GM23338 (cell line): ENCODE measurements around the gene IL17C. TPM values are rescaled to one million over a fixed set of nuclear protein-coding genes. Genes with fewer than 3 reads are reported as not detected.

Experiments used
- ATAC-seq: fragments of 200-7000 bp; cut with Tn5 transposase; 3 replicates; pipeline ENCODE4 v1.9.1; 2020
- DNase-seq: peaks from one replicate; pipeline ENCODE4 v3.0.0-alpha.2; 2015; ENCODE audit warnings: low spot score
- H2AFZ ChIP-seq: fragments of 200-600 bp; sonication (generic); 2 replicates; pipeline ENCODE4 v1.8.0; 2016; ENCODE audit warnings: antibody characterized with exemption, mild to moderate bottlenecking, moderate library complexity
- H3F3A ChIP-seq: fragments of 200-600 bp; sonication (generic); replicated peaks from 2 replicates; pipeline ENCODE4 v1.8.0; 2017; ENCODE audit warnings: antibody characterized with exemption, mixed run types, low read depth
- H3K27ac ChIP-seq: fragments of 200-600 bp; sonication (generic); 2 replicates; pipeline ENCODE4 v1.6.1; 2016; ENCODE audit warnings: low read depth
- H3K27me3 ChIP-seq: fragments of 200-600 bp; sonication (generic); 2 replicates; pipeline ENCODE4 v1.8.0; 2016; ENCODE audit warnings: mild to moderate bottlenecking, mixed run types, moderate library complexity; ENCODE audit not compliant: insufficient read depth
- H3K36me3 ChIP-seq: fragments of 200-600 bp; sonication (generic); 2 replicates; pipeline ENCODE4 v1.8.0; 2016; ENCODE audit warnings: mild to moderate bottlenecking; ENCODE audit not compliant: insufficient read depth
- H3K4me1 ChIP-seq: fragments of 200-600 bp; sonication (generic); 2 replicates; pipeline ENCODE4 v1.8.0; 2016; ENCODE audit warnings: mild to moderate bottlenecking, moderate library complexity; ENCODE audit not compliant: insufficient read depth
- H3K4me2 ChIP-seq: fragments of 200-600 bp; sonication (generic); 2 replicates; pipeline ENCODE4 v1.7.1; 2017; ENCODE audit warnings: mixed run types
- H3K4me3 ChIP-seq: fragments of 200-600 bp; sonication (generic); 2 replicates; pipeline ENCODE4 v1.6.1; 2016; ENCODE audit warnings: mixed run types
- H3K79me2 ChIP-seq: fragments of 200-600 bp; sonication (generic); replicated peaks from 2 replicates; pipeline ENCODE4 v1.8.0; 2017; ENCODE audit warnings: mild to moderate bottlenecking; ENCODE audit not compliant: insufficient read depth
- H3K9me2 ChIP-seq: fragments of 200-600 bp; sonication (generic); 2 replicates; pipeline ENCODE4 v1.8.0; 2017; ENCODE audit not compliant: insufficient read depth
- H4K20me1 ChIP-seq: fragments of 200-600 bp; sonication (generic); replicated peaks from 2 replicates; pipeline ENCODE4 v1.8.0; 2017; ENCODE audit warnings: mild to moderate bottlenecking; ENCODE audit not compliant: insufficient read depth
- H3K27ac Mint-ChIP-seq: 2 replicates; pipeline ENCODE4 v1.8.0; 2020; ENCODE audit warnings: inconsistent platforms, mild to moderate bottlenecking, moderate library complexity, mixed read lengths
- H3K27me3 Mint-ChIP-seq: 3 replicates; pipeline ENCODE4 v1.8.0; 2022; ENCODE audit warnings: low read depth, mild to moderate bottlenecking, moderate library complexity, mixed read lengths, inconsistent platforms; ENCODE audit not compliant: insufficient read depth, poor library complexity
- H3K36me3 Mint-ChIP-seq: 3 replicates; pipeline ENCODE4 v1.8.0; 2021; ENCODE audit warnings: low read depth, mild to moderate bottlenecking, inconsistent platforms, moderate library complexity, mixed read lengths
- H3K4me1 Mint-ChIP-seq: 3 replicates; pipeline ENCODE4 v1.8.0; 2020; ENCODE audit warnings: mild to moderate bottlenecking, inconsistent platforms, mixed read lengths
- H3K4me3 Mint-ChIP-seq: 3 replicates; pipeline ENCODE4 v1.8.0; 2021; ENCODE audit warnings: moderate library complexity, mild to moderate bottlenecking, inconsistent platforms, mixed read lengths
- H3K9me3 Mint-ChIP-seq: 3 replicates; pipeline ENCODE4 v1.8.0; 2020; ENCODE audit warnings: moderate library complexity, mild to moderate bottlenecking, inconsistent platforms, mixed read lengths
- CREB1 ChIP-seq: fragments of 250-450 bp; sonication (Bioruptor Pico); IDR thresholded peaks from 2 replicates; pipeline ENCODE4 v1.5.0; 2020; ENCODE audit warnings: low read depth, mild to moderate bottlenecking, moderate library complexity
- EZH2 ChIP-seq: fragments of 200-600 bp; sonication (generic); IDR thresholded peaks from one replicate; pipeline ENCODE4 v1.8.0; 2017; ENCODE audit warnings: antibody characterized with exemption, mild to moderate bottlenecking, low read depth; ENCODE audit not compliant: unreplicated experiment
- EZH2phosphoT487 ChIP-seq: fragments of 200-600 bp; sonication (generic); IDR thresholded peaks from one replicate; pipeline ENCODE4 v1.8.1; 2018; ENCODE audit warnings: antibody characterized with exemption; ENCODE audit not compliant: unreplicated experiment
- NANOG ChIP-seq: IDR thresholded peaks from 2 replicates; pipeline ENCODE4 v1.6.1; 2016; ENCODE audit warnings: antibody characterized with exemption, borderline replicate concordance
- REST ChIP-seq: IDR thresholded peaks from one replicate; pipeline ENCODE4 v1.6.1; 2018; ENCODE audit warnings: antibody characterized with exemption; ENCODE audit not compliant: unreplicated experiment
- ZNF331 ChIP-seq: fragments of 250-450 bp; sonication (Bioruptor Pico); IDR thresholded peaks from 2 replicates; pipeline ENCODE4 v1.5.0; 2020; ENCODE audit warnings: low read depth, mild to moderate bottlenecking, moderate library complexity
- polyA plus RNA-seq: library from polyadenylated mRNA; unstranded; fragments of >200 nt; fragmentation: Nextera tagmentation; extraction: Ambion mirVana; gene quantifications from 2 replicates; pipeline ENCODE4 v1.2.1, GENCODE V29; 2016
- total RNA-seq: library from RNA; depleted of rRNA; stranded (reverse); fragments of >200 nt; shearing (Covaris generic); gene quantifications from 2 replicates; pipeline ENCODE4 v1.2.3, GENCODE V29; 2014
- TF ChIP-seq, protein P1 (sequence below): fragments of 250-450 bp; sonication (Bioruptor Pico); IDR thresholded peaks from 2 replicates; pipeline ENCODE4 v1.5.0; 2020; ENCODE audit warnings: mild to moderate bottlenecking, moderate library complexity
- TF ChIP-seq, protein P2 (sequence below), 2 experiments: fragments of 200-600 bp in 1 of 2; sonication (generic) in 1 of 2; conservative IDR thresholded peaks; 2 replicates each; pipeline versions ENCODE4 v1.5.1 to v1.6.1; 2016 to 2017; ENCODE audit warnings: antibody characterized with exemption in 2 of 2, low read depth in 2 of 2, mild to moderate bottlenecking in 2 of 2, moderate library complexity in 1 of 2

Gene IL17C
- total and polyA plus RNA-seq, 2 experiments from 2014 or later = 2.7 to 3.9 TPM

- TF ChIP-seq, protein P1, sequence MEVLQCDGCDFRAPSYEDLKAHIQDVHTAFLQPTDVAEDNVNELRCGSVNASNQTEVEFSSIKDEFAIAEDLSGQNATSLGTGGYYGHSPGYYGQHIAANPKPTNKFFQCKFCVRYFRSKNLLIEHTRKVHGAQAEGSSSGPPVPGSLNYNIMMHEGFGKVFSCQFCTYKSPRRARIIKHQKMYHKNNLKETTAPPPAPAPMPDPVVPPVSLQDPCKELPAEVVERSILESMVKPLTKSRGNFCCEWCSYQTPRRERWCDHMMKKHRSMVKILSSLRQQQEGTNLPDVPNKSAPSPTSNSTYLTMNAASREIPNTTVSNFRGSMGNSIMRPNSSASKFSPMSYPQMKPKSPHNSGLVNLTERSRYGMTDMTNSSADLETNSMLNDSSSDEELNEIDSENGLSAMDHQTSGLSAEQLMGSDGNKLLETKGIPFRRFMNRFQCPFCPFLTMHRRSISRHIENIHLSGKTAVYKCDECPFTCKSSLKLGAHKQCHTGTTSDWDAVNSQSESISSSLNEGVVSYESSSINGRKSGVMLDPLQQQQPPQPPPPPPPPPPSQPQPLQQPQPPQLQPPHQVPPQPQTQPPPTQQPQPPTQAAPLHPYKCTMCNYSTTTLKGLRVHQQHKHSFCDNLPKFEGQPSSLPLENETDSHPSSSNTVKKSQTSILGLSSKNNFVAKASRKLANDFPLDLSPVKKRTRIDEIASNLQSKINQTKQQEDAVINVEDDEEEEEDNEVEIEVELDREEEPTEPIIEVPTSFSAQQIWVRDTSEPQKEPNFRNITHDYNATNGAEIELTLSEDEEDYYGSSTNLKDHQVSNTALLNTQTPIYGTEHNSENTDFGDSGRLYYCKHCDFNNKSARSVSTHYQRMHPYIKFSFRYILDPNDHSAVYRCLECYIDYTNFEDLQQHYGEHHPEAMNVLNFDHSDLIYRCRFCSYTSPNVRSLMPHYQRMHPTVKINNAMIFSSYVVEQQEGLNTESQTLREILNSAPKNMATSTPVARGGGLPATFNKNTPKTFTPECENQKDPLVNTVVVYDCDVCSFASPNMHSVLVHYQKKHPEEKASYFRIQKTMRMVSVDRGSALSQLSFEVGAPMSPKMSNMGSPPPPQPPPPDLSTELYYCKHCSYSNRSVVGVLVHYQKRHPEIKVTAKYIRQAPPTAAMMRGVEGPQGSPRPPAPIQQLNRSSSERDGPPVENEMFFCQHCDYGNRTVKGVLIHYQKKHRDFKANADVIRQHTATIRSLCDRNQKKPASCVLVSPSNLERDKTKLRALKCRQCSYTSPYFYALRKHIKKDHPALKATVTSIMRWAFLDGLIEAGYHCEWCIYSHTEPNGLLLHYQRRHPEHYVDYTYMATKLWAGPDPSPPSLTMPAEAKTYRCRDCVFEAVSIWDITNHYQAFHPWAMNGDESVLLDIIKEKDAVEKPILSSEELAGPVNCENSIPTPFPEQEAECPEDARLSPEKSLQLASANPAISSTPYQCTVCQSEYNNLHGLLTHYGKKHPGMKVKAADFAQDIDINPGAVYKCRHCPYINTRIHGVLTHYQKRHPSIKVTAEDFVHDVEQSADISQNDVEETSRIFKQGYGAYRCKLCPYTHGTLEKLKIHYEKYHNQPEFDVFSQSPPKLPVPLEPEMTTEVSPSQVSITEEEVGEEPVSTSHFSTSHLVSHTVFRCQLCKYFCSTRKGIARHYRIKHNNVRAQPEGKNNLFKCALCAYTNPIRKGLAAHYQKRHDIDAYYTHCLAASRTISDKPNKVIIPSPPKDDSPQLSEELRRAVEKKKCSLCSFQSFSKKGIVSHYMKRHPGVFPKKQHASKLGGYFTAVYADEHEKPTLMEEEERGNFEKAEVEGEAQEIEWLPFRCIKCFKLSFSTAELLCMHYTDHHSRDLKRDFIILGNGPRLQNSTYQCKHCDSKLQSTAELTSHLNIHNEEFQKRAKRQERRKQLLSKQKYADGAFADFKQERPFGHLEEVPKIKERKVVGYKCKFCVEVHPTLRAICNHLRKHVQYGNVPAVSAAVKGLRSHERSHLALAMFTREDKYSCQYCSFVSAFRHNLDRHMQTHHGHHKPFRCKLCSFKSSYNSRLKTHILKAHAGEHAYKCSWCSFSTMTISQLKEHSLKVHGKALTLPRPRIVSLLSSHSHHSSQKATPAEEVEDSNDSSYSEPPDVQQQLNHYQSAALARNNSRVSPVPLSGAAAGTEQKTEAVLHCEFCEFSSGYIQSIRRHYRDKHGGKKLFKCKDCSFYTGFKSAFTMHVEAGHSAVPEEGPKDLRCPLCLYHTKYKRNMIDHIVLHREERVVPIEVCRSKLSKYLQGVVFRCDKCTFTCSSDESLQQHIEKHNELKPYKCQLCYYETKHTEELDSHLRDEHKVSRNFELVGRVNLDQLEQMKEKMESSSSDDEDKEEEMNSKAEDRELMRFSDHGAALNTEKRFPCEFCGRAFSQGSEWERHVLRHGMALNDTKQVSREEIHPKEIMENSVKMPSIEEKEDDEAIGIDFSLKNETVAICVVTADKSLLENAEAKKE (CRISPR knock-in tag) = no peak
- no peak for TF ChIP-seq NANOG
- TF ChIP-seq EZH2phosphoT487 = no peak
- no peak for TF ChIP-seq CREB1 (CRISPR knock-in tag)
Observed at GRCh38 chr16:88659160-88659559, 20.8 kb downstream of the IL17C start (continued).

- DNase-seq = no peak
- peaks cover 15% of the 10 kb centered on the region; the same call in 2 of the 3 replicates for H3K4me1 Mint-ChIP-seq
- Histone ChIP-seq H3K4me2 (peak overlapping the region; percentile 97), H3K9me2 (no peaks in the 10 kb centered on the region), H3K27ac (no peak overlapping the region), H3K27me3 (no peaks in the 10 kb centered on the region), H3K36me3 (peaks cover 7% of the 10 kb centered on the region; the same call in 1 of the 2 replicates), H3F3A (0 out of 2 replicates have a peak, but pooled peaks cover 12% of the 10 kb centered on the region), H4K20me1 (peaks cover 35% of the 10 kb centered on the region), H3K4me1 (peaks cover 18% of the 10 kb centered on the region), H3K4me3 (peak overlapping the region; percentile 90), H3K79me2 (peaks cover 65% of the 10 kb centered on the region), H2AFZ (no peak overlapping the region)
- H3K4me3 Mint-ChIP-seq = peak overlapping the region; percentile 49
- H3K9me3 Mint-ChIP-seq = no peaks in the 10 kb centered on the region
- H3K27ac Mint-ChIP-seq = no peak overlapping the region
- H3K27me3 Mint-ChIP-seq = peaks cover 13% of the 10 kb centered on the region
- peaks cover 6% of the 10 kb centered on the region; the same call in 1 of the 3 replicates for H3K36me3 Mint-ChIP-seq
- no peak for ATAC-seq
- TF ChIP-seq EZH2 (no peak), CREB1 (CRISPR knock-in tag) (no peak), REST (no peak), ZNF331 (CRISPR knock-in tag) (no peak), EZH2phosphoT487 (no peak), NANOG (no peak)
- TF ChIP-seq, protein P2, sequence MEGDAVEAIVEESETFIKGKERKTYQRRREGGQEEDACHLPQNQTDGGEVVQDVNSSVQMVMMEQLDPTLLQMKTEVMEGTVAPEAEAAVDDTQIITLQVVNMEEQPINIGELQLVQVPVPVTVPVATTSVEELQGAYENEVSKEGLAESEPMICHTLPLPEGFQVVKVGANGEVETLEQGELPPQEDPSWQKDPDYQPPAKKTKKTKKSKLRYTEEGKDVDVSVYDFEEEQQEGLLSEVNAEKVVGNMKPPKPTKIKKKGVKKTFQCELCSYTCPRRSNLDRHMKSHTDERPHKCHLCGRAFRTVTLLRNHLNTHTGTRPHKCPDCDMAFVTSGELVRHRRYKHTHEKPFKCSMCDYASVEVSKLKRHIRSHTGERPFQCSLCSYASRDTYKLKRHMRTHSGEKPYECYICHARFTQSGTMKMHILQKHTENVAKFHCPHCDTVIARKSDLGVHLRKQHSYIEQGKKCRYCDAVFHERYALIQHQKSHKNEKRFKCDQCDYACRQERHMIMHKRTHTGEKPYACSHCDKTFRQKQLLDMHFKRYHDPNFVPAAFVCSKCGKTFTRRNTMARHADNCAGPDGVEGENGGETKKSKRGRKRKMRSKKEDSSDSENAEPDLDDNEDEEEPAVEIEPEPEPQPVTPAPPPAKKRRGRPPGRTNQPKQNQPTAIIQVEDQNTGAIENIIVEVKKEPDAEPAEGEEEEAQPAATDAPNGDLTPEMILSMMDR (conservative IDR thresholded peaks at IDR 0.05; ENCODE audit: low read depth in 2 of 2) = no peak
Observed at GRCh38 chr16:88661468-88661867, 23.1 kb downstream of the IL17C start.
